GM12878 (cell line): Measurements from ENCODE around the gene RAP1GDS1. TPM values are rescaled to one million over a fixed set of nuclear protein-coding genes. Genes with fewer than 3 reads are reported as not detected.

ENCODE experiments used
- ATAC-seq: fragments of 200-7000 bp; cut with Tn5 transposase; 3 replicates; pipeline ENCODE4 v1.9.1; 2020; ENCODE audit warnings: mild to moderate bottlenecking, moderate library complexity
- BruUV-seq: library from RNA; stranded (reverse); fragments of 400-500 nt; replicated peaks from 2 replicates; lab custom pipeline; 2021; lab: Mats Ljungman, UMichigan
- CTCF ChIA-PET: fragments of 300-600 bp; sonication (Branson Sonifier 250); formaldehyde crosslinking; extraction: SDS; loops from one replicate; lab custom pipeline; 2021; ENCODE audit warnings: inconsistent platforms; lab: Yijun Ruan, JAX
- POLR2A ChIA-PET: fragments of 350-600 bp; formaldehyde crosslinking; extraction: SDS; loops from one replicate; lab custom pipeline; 2021; ENCODE audit warnings: inconsistent platforms; lab: Charles Lee
- RAD21 ChIA-PET: fragments of 300-600 bp; sonication (Branson Sonifier 250); formaldehyde crosslinking; loops from one replicate; lab custom pipeline; 2023; ENCODE audit warnings: antibody characterized with exemption; ENCODE audit not compliant: unreplicated experiment; lab: Charles Lee
- SMC1A ChIA-PET: fragments of 300-600 bp; sonication (Branson Sonifier 250); formaldehyde crosslinking; loops from one replicate; lab custom pipeline; 2023; ENCODE audit not compliant: unreplicated experiment, uncharacterized antibody; lab: Charles Lee
- DNase-seq: peaks from one replicate; pipeline ENCODE4 v3.0.0-alpha.2; 2011; ENCODE audit warnings: low read depth, low spot score
- FAIRE-seq: peaks from 3 replicates; lab custom pipeline; 2011; peaks lifted over from hg19 to GRCh38; lab: Jason Lieb, UNC
- H2AFZ ChIP-seq: 2 replicates; pipeline ENCODE4 v1.6.0; 2011; ENCODE audit warnings: low read depth, low read length, control low read depth; ENCODE audit not compliant: control insufficient read depth
- H3K27ac ChIP-seq: 2 replicates; pipeline ENCODE4 v1.5.1; 2011; ENCODE audit warnings: control low read depth; ENCODE audit not compliant: control insufficient read depth, insufficient read depth
- H3K27me3 ChIP-seq, 2 experiments: replicated peaks in 1 of 2; 2 replicates each; pipeline versions ENCODE4 v1.6.0 to v1.6.1; 2011; ENCODE audit warnings: low read length in 1 of 2; ENCODE audit not compliant: control insufficient read depth in 2 of 2, insufficient read depth in 2 of 2
- H3K36me3 ChIP-seq, 2 experiments: 2 replicates each; pipeline ENCODE4 v1.5.1; 2011; ENCODE audit warnings: low read length in 1 of 2; ENCODE audit not compliant: control insufficient read depth in 2 of 2, insufficient read depth in 2 of 2
- H3K4me1 ChIP-seq: 2 replicates; pipeline ENCODE4 v1.6.1; 2011; ENCODE audit warnings: mild to moderate bottlenecking, low read length, moderate library complexity, mixed read lengths; ENCODE audit not compliant: control insufficient read depth, insufficient read depth
- H3K4me2 ChIP-seq: 2 replicates; pipeline ENCODE4 v1.6.0; 2011; ENCODE audit warnings: control low read depth; ENCODE audit not compliant: control insufficient read depth, insufficient read depth
- H3K4me3 ChIP-seq: fragments of 200-600 bp; sonication (generic); 2 replicates; pipeline ENCODE4 v1.5.1; 2016
- H3K79me2 ChIP-seq: 2 replicates; pipeline ENCODE4 v1.6.0; 2011; ENCODE audit warnings: low read length; ENCODE audit not compliant: control insufficient read depth, insufficient read depth
- H3K9ac ChIP-seq: 2 replicates; pipeline ENCODE4 v1.8.0; 2011; ENCODE audit warnings: low read length, control low read depth, mixed read lengths; ENCODE audit not compliant: control insufficient read depth, insufficient read depth
- H3K9me3 ChIP-seq: replicated peaks from 3 replicates; pipeline ENCODE4 v1.5.1; 2011; ENCODE audit warnings: mild to moderate bottlenecking, low read length; ENCODE audit not compliant: control insufficient read depth, insufficient read depth
- H4K20me1 ChIP-seq: 2 replicates; pipeline ENCODE4 v1.6.0; 2011; ENCODE audit not compliant: control insufficient read depth, insufficient read depth
- BCL3 ChIP-seq: IDR thresholded peaks from 2 replicates; pipeline ENCODE4 v1.6.1; 2011; ENCODE audit warnings: borderline replicate concordance, low read depth, mild to moderate bottlenecking, moderate library complexity, low read length; ENCODE audit not compliant: insufficient read depth, poor library complexity, severe bottlenecking
- CBX3 ChIP-seq: fragments of 200-600 bp; sonication (generic); IDR thresholded peaks from 2 replicates; pipeline ENCODE4 v1.6.1; 2016; ENCODE audit warnings: low read depth, borderline replicate concordance
- CHD4 ChIP-seq: fragments of 200-600 bp; sonication (generic); IDR thresholded peaks from 2 replicates; pipeline ENCODE4 v1.6.1; 2016; ENCODE audit warnings: mild to moderate bottlenecking
- JUND ChIP-seq: IDR thresholded peaks from 2 replicates; pipeline ENCODE4 v1.6.1; 2012; ENCODE audit warnings: low read depth, mild to moderate bottlenecking, low read length, improper control_type of control experiment, moderate library complexity
- LARP7 ChIP-seq: fragments of 450-650 bp; IDR thresholded peaks from 2 replicates; pipeline ENCODE4 v1.6.1; 2017; ENCODE audit warnings: mild to moderate bottlenecking
- NFXL1 ChIP-seq: fragments of 450-650 bp; IDR thresholded peaks from 2 replicates; pipeline ENCODE4 v1.6.1; 2017; ENCODE audit warnings: antibody characterized with exemption, mild to moderate bottlenecking, borderline replicate concordance
- NFYB ChIP-seq: IDR thresholded peaks from 2 replicates; pipeline ENCODE4 v1.6.1; 2011; ENCODE audit warnings: low read depth, mild to moderate bottlenecking, low read length, improper control_type of control experiment, moderate library complexity; ENCODE audit not compliant: insufficient read depth
- NR2C2 ChIP-seq: IDR thresholded peaks from 2 replicates; pipeline ENCODE4 v1.6.1; 2011; ENCODE audit warnings: borderline replicate concordance, low read depth; ENCODE audit not compliant: control insufficient read depth, insufficient read length
- NR2F1 ChIP-seq: fragments of 450-650 bp; conservative IDR thresholded peaks from 2 replicates; pipeline ENCODE4 v1.6.1; 2017; ENCODE audit warnings: mild to moderate bottlenecking
- POU2F2 ChIP-seq: IDR thresholded peaks from 3 replicates; pipeline ENCODE4 v1.6.1; 2011; ENCODE audit warnings: low read depth, mild to moderate bottlenecking, low read length, borderline replicate concordance
- RBBP5 ChIP-seq: fragments of 200-600 bp; sonication (generic); conservative IDR thresholded peaks from 2 replicates; pipeline ENCODE4 v1.6.1; 2016
- SIN3A ChIP-seq: IDR thresholded peaks from 2 replicates; pipeline ENCODE4 v1.6.1; 2012; ENCODE audit warnings: low read depth, low read length, improper control_type of control experiment
- SMAD1 ChIP-seq: fragments of 450-650 bp; IDR thresholded peaks from 2 replicates; pipeline ENCODE4 v1.6.1; 2018; ENCODE audit warnings: mild to moderate bottlenecking, low read depth; ENCODE audit not compliant: partially characterized antibody
- SPI1 ChIP-seq: IDR thresholded peaks from 2 replicates; pipeline ENCODE4 v1.6.1; 2011; ENCODE audit warnings: low read depth, mild to moderate bottlenecking, low read length, moderate library complexity, borderline replicate concordance; ENCODE audit not compliant: insufficient read depth
- YBX1 ChIP-seq: fragments of 450-650 bp; IDR thresholded peaks from 2 replicates; pipeline ENCODE4 v1.6.1; 2016; ENCODE audit warnings: antibody characterized with exemption
- ZZZ3 ChIP-seq: IDR thresholded peaks from 2 replicates; pipeline ENCODE4 v1.6.1; 2011; ENCODE audit warnings: low read depth; ENCODE audit not compliant: control insufficient read depth, insufficient read length
- WGBS: methylation state at CpG from one replicate; pipeline ENCODE4 v1.1.6; 2016; ENCODE audit warnings: low lambda C conversion rate; ENCODE audit not compliant: insufficient replicate concordance, insufficient coverage; ENCODE audit errors: missing lambda C conversion rate; 5-methylcytosine and 5-hydroxymethylcytosine counted together
- in situ Hi-C: fragments of 300-500 bp; cut with MboI; formaldehyde crosslinking; loops from 9 replicates; pipeline ENCODE4 v1.14.3; 2018; ENCODE audit warnings: mixed read lengths
- intact Hi-C: fragments of 100-400 bp; cut with micrococcal nuclease; formaldehyde crosslinking; loops from one replicate; pipeline ENCODE4 v1.14.2; 2022; ENCODE audit not compliant: unreplicated experiment
- polyA plus RNA-seq, 11 experiments: library from polyadenylated mRNA; depleted of rRNA in 4 of 11; unstranded in 6 of 11; stranded (reverse) in 5 of 11; fragments of >200 nt; fragmentation: Nextera tagmentation in 4 of 11; fragmentation: Illumina TruSeq in 1 of 11; extraction: Ambion mirVana in 4 of 11; extraction: Trizol in 1 of 11; gene quantifications; 1 replicate in 1 of 11; 2 replicates in 10 of 11; pipeline versions ENCODE4 v1.2.1 to v1.2.3, GENCODE V29; 2011 to 2016; ENCODE audit warnings: inconsistent platforms in 2 of 11, missing spikeins in 2 of 11, low read depth in 1 of 11
- total RNA-seq, 4 experiments: library from RNA; depleted of rRNA in 3 of 4; stranded (reverse); fragments of >200 nt in 3 of 4; fragmentation: Illumina TruSeq in 1 of 4; extraction: Trizol in 1 of 4; gene quantifications; 2 replicates each; pipeline versions ENCODE4 v1.2.1 to v1.2.3, GENCODE V29; 2013 to 2021

RAP1GDS1 gene
- total and polyA plus RNA-seq, 10 of the 15 experiments (the other 5 are each of a cell fraction or from before 2014, with no cell fraction given): 12.0 to 30.5 (median 20.7) TPM

- Histone ChIP-seq H3K27ac (no peak overlapping the region), H3K4me1 (no peaks in the 10 kb centered on the region), H3K9ac (no peak overlapping the region), H3K4me3 (no peak overlapping the region), H3K79me2 (no peaks in the 10 kb centered on the region), H4K20me1 (no peaks in the 10 kb centered on the region), H2AFZ (no peak overlapping the region), H3K36me3 (no peaks in the 10 kb centered on the region)
- WGBS: 86% methylated on average over 4 of the region's 4 CpGs
- no peak for FAIRE-seq
- ChIA-PET CTCF (interaction anchor here (0.5 to 1.5 kb wide), 2 partner anchors 10 to 383 kb away, joined by 3 to 4 read pairs; no protein-coding TSS in a partner anchor), RAD21 (interaction anchor here (0.5 kb wide), 1 partner anchor 499 kb away, joined by 3 read pairs; no protein-coding TSS in a partner anchor)
- in situ Hi-C loops (no loop called here), intact Hi-C loops (no loop called here)
- BruUV-seq: no TSS peak
- ATAC-seq: peak; percentile 53
- DNase-seq: no peak
- TF ChIP-seq SPI1: no peak
- TF ChIP-seq NR2F1: no peak
- no peak for TF ChIP-seq SMAD1
- TF ChIP-seq NFXL1: no peak
- TF ChIP-seq POU2F2: no peak
- TF ChIP-seq JUND: no peak
- no peak for TF ChIP-seq CBX3
- TF ChIP-seq NR2C2: no peak
- no peak for TF ChIP-seq SIN3A
- no peak for TF ChIP-seq BCL3
- TF ChIP-seq YBX1: no peak
- TF ChIP-seq LARP7: no peak
- TF ChIP-seq ZZZ3: no peak
- no peak for TF ChIP-seq RBBP5
- no peak for TF ChIP-seq NFYB
- no peak for TF ChIP-seq CHD4
- TF ChIP-seq, all 136 proteins: peak for 0
- SMC1A ChIA-PET: interaction anchor here (1.2 to 4.3 kb wide), 3 partner anchors 14 to 30 kb away, joined by 3 to 9 read pairs (median 3); no protein-coding TSS in a partner anchor
- H3K4me2 ChIP-seq: no peak overlapping the region
- POLR2A ChIA-PET: interaction anchor here (0.6 kb wide), 1 partner anchor 66 kb away, joined by 3 read pairs; no protein-coding TSS in a partner anchor
- H3K9me3 ChIP-seq: no peaks in the 10 kb centered on the region
- no peaks in the 10 kb centered on the region for H3K27me3 ChIP-seq
Observed at GRCh38 chr4:98430708-98431403, 169.7 kb downstream of the RAP1GDS1 start.
